CD4-positive, alpha-beta T cell treated with Interleukin-1 beta for 1 hour (primary cell): ENCODE results near the gene DCLK3.
A peak's percentile ranks its signal among the peaks of the same experiment; 100 is the strongest.

Experiments
- DNase-seq, 2 donors: peaks; one replicate each; pipeline ENCODE4 v3.0.0-alpha.2; 2020 to 2022

DCLK3 gene

DNA sequence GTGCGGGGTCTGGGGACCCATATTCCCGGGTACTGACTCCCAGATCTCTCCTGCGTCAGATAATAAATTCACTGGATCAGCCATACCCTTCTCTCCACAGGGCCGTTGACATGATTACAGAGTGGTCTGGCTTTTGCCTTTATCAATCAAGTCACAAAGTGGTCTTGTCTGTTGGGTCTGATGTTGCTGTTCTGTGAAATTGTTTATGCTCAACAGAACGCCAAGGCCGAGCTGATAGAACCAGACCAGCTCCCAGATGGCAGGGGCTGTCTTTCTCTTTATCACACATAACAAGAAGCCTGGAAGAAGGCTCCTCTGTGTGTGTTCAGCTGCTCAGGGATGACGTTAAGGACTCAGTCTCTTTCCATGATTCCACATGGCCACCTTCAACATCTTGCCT, 751 bp upstream of the DCLK3 start:
- DNase-seq: no peak

DNA sequence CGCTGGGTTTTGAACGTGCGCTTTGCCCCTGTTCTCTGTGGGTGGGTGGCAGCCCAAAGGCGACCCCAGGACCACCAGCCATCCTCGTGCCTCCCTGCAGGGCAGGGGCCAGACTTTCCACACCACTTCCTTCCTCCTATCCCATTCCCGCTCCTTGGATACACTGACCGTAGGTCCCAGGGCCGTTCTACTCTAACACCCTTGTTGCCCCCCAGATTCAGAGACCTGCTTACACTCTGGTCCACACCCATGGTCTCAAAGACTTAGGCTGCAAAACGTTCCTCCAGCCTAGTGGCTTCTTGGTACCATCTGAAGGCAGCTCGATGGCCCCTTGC, 318 bp upstream of the DCLK3 start:
- DNase-seq: no peak

DNA sequence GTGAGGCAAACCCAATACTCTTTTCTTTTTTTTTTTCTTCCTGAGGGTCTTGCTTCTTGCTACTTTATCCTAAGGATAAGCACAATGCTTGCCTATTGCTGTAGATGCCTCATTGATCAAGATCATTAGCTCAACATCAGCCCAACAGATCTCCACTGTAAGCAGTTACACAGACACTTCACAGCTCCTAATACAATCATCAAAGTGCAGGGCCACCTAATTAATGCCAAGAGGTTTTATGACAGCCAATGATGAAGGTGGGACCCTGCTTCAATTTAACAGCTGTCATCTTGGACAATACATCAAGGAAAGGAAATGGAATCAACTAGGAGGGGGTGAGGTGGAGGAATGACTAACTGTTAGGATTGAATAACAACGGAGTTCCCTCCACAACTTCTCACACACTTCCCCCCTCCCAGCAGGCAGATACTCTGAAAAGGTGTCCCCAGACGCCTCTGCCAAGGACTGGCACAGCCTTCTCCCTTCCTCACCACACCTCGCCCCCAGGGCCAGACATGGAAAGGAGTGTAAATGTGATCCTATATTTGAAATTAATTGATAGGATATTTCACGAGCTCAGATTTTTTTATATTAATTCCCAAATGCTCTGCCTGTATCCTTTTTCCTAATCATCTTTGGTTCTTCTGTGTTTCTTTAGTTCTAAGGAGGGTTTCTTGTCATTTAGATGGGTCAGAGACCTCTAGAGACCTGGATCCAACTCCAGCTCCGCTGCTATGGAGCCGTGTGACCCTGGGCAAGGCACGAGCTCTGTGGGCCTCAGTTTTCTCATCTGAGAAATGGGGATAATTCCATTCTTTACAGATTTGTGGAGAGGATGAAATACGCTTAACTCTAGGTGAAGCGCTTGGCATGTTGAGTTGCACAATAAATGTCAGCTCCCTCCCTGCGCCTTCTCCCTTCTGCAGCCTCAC, 1.2 kb downstream of the DCLK3 start:
- no peak for DNase-seq

DNA sequence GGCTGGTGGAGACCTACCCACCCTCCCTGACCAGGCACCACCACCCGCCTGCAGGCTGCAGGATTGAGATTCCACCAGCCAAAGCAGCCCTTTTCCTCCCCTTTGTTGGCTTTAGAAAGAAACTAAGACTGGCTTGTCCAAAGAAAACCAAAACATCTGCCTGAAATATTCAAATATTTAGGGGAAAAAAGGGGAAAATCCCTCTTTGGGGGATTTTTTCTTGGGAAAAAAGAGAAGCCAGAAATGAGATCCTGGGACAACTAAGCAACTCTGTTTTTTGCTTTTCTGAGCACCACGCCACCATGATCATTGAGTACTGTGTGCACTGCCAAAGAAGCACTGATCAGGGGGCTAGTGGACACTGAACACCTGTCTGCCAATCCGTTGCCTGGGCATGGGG, 2.6 kb downstream of the DCLK3 start:
- DNase-seq: no peak

DNA sequence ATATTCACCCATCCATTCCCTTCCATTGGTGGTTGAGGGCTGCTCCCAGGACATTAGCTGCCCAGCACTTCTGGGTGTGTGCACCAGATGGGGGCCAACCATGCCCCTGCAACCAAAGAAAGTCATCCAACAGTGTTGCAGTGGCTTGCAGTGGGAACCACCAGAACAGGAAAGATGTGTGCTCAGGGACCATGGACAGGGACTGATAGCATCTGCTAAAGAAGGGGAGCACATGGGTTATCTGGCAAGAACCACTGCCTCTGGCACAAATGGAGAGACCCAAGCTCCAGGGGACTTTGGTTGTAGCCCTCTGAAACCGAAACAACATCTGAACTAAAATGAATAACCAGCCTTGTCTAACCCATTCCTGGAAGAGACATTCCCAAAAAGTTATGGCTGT, 8.1 kb downstream of the DCLK3 start:
- no peak for DNase-seq

DNA sequence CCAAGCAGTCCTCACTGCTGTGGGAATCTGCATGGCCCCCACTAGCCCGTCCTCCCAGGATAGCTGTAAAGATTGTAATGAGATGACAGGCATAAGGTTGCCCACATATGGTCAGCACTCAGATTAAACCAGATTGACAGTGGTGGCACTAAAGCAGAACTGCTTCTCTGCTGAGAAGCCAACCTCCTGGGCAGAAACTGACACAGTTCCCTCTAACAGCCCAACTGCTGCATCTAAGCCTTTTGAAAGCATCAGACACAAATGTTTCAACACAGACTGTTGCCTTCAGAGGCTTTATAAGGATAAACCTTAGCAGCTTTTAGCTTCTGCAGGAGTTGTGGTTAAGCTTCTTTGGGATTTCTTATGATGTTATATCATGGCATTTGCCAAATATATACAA, 13.0 kb downstream of the DCLK3 start:
- no peak for DNase-seq

DNA sequence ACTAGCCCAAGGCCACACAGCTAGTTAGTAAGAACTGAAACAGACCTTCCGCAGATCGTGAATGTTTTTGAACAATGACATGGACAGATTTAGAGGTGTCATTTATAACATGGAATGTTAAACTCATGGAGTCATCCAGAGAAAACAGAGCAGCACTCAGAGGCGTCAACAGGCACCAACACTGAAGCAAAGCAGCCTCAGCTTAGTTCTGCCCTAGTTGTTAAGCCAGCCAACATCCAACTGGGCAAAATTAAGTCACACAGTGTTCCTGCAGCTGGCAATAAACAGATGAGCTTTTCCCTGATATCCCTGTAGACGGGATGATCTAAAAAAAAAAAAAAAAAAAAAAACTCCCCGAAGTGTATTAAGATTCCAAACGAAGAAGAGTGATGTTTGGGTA, 13.6 kb downstream of the DCLK3 start:
- DNase-seq: no peak

DNA sequence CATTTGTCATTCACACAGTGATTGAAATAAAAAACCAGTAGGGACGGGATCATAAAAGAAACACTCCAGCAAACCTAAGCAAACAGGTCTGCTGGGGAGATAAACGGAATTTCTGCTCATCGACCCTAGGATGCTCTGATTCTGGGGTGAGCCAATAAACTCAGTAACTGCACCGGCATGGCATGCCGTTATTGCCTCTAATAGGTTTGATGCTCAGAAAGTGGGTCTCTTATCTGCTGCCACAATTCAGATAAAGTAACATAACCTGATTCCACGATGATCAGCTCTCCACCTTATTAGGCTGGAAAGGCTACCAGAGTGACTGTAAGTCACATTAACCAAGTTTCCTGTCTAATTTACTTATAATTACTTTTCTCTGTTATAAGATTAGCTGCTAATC, 19.6 kb downstream of the DCLK3 start:
- DNase-seq: no peak

DNA sequence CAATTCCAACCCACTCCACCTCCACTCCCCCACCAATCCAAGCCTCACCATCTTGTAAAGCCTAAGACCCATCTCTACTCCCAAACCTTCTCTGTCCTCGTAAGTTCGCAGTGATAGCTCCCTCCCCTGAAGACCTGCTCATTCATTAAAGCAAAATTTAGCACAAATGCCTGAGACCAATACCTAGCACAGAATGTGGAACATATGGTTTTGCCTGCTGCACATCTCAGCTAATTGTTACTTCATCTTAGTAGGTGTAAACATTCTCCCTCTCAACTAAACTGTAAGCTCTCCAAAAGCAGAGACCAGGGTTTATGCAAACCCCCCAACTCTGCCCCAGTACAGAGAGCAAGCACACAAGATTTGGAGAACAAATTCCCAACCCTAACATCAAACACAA, 20.5 kb downstream of the DCLK3 start:
- no peak for DNase-seq

DNA sequence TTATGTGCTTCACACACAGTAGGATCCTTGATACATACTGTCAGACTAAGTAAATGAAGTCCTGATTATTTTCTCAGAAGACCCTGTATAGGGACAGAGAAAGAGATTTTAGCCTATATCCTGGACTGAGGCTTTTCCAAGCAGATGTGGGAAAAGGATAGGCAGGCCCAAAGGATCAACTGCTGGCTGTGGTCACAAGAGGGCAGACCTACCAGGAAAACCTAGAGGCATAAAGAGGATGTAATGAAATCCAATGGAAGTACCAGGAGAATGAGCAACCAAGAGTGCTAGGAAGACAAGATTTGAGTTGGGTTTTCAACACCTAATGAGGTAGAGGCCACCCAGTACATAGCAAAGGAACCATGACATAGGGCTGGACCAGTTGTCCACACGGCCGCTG, 23.1 kb downstream of the DCLK3 start:
- no peak for DNase-seq

DNA sequence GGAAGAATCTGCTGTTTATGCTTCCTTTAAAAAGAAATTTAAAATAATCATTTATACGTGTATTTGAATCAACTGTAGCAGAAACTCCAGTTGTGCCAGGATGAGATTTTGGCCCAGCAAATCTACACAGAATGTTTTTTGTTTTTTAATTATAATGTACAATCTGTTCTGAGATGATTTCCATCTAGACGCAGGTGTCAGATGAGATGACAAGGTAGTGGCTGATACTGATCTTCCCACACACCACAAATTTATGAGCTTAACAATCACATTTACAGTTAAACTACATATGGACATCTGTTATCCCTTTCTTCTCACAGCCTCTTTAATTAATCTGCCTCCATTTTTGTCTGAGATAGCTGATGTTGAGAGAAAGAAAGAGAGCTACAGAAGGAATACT, 23.6 kb downstream of the DCLK3 start:
- no peak for DNase-seq

DNA sequence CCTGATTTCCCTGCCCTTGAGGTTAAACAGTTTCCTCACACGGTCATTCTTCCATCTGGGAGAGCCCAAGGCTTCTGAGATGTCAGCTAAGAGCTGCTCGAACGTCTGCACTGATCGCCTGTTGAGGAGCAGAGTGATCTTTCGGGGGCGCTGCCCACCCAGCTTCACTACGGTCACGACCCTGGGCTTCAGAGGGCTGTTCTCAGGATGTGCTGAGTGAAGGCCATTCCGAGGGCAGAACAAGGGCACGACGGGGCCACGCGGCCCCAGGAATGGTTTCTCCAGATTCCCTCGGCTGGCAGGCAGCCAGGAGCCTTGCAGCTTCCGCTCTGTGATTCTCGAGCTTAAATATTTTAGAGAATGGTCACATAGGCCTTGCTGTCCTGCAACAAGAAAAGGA, 25.7 kb downstream of the DCLK3 start:
- no peak for DNase-seq

DNA sequence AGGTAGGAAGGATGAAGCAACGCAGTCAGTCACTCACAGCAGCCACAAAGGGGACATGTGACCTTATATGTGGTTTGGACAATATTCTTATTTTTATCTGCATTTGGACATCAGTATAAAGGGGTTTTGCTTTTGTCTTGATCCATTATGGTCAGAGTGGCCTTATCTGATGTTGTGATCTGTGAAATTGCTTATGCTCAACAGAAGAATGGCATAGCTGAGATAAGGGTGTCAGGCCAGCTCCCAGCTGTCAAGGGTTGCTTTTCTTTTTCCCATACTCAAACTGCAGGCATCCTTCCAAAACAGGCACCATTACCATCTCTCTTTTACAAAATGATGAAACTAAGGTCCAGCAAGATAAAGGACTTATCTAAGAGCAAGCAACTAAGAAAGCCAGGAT, 28.1 kb downstream of the DCLK3 start:
- DNase-seq: no peak

DNA sequence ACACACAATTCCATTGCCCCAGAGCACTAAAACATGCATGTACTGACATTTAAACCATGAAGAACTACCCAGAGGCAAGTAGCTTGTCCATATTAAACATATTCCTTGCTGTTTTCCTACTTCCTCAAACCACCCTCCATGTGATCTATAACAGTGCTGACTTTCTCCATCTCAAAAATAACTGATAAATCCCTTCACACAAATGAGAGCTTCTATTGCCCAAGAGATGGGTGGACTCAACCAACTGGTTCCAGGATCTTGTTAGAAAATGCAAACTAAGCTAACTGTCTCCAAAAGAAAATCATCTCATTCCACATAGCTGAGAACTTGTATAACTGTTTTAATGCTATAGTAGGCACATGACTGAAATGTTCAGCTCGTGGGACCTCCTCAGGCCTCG, 29.6 kb downstream of the DCLK3 start:
- DNase-seq: no peak

DNA sequence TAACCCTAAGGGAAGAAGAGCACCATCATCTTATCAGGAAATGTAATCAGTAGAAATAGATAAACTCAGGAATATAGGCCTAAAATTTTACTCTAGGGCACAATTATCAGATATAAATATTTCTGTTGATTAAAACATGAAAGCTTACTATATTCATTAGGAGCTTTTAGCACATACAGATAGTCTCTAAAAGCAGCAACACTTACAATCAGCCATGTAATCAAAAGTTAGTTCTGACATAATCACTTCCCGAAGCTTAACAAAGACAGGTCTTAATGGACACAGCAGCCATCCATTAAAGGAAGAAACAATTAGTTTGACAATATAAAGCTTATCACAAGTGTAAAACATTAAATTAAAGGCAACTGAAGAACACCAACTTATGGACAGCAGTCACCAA, 30.6 kb downstream of the DCLK3 start:
- DNase-seq: no peak

DNA sequence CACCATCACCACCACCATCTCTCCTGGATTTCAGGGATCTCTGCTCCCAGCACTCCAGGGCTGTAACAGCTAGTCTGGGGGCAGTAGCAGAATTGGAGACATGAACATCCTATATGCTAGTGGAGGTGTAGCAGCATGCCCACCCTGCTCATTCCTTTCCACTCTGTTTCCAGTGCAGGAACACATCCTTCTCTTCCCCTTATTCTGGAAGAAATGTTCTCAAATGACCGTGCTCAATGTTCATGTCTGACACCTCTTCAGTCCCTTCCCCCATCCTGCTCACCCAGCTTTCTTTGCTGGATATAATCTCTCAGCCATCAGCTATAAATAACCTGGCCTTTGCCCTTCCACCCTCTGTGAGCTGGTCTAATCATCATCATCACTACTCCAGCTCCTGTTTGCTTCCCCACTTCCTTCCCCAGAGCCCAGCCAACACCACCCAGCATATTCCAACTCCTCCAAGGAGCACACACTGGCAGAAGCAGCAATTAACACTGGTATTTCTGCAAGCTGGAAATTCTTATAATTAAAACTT, 31.1 kb downstream of the DCLK3 start:
- no peak for DNase-seq

DNA sequence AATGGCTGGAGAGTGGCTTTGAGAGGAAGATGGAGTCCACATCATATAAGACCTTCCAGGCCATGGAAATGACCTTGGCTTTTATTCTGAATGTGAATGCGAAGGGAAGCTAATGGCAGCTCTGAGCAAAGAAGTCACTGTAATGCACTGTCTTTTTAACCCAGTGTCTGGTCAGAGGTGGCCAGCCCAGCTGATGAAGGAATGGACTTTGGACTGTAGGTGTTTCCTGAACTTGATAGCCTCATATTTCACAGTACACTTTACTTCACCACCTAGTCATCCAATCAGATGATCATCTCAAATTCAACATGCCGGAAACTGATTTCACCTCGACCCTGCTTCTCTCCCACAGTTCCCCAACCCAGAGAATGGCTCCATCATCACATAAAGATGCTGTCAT, 33.4 kb downstream of the DCLK3 start:
- DNase-seq: no peak

DNA sequence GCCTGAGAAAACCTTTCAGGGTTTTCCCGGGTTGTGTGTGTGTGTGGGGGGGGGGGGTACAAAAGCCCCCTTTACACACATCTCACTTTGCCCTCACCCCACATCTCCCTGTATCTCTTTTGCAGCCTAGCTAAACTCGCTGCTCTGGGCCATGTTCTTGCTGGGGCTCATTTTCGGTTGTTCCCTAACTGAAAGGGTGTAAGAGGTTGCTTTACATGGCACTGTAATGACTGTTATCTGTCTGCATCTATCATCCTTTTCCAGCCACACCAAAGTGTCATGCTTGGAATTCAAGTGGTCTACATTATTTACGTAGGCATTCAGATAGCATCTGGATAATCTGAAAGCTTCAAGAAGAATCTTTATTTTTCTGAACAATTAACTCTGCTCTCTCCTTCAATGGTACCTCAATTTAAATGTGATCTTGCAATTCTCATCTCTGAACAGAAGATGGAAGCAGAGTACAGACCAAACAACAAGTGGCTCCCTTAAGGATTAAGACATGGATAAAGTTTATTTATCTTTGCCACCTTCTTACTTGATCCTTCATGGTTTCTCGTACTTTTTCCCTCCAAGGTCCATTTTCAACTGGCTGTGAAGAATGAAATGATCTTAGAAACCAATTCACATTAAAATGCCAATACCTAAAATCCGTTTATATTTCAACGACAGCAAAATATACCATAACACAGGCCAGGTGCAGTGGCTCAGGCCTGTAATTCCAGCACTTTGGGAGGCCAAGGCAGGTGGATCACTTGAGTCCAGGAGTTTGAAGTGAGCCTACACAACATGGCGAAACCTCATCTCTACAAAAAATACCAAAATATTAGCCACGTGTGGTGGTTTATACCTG, 34.9 kb downstream of the DCLK3 start:
- DNase-seq: peak in 1 of 2 donors; percentile 37

DNA sequence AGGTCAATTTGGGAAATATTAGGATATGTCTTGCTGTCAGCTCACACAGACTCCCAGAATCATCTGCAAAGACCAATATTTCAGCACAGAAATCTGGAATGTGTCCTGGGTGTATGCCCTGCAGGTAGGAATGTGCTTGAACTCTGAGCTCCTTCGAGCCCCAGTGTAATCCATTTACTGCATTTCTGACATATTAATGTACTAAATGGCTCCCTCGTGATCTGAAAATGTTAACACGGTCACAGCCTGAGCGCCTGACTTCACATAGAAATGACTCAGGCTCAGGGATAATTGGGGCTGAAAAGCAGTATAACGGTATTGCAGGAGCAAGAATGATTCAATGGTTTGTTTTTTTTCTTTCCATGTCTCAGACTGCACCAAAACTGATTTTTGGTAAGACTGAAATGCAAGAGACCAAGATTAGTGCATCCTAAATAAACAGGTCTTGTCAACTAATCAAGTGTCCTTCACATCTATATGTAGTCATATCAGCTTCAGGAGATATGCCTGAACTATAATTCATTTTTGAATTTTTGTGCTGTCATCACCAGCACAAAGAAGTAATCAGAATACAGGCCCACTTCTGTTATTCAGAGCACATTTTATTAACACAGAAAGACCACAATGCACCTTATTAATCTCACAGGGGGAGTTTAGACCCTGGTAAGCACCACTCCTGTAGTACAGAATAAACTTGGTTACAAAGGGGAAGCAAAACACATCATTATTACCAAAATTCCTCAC, 49.8 kb downstream of the DCLK3 start:
- no peak for DNase-seq

DNA sequence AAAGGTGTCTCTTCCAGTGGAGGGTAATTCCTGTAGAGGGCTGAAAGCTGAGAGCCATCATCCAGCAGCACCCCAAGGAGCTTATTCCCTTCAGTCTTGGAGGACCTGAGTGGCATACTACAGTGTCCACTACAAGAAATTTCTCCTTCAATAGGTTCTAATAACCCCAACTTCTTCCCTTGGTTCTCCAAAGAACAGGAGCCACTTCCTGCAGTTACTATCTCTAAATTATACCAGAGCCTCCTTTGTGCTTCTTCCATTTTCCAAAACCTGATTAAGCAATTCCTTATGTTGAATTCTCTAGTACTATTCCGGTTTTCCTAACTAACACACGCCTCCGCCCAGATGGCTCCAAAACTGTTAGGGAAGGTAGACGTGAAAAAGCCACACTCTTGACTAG, 50.4 kb downstream of the DCLK3 start:
- DNase-seq: no peak

DNA sequence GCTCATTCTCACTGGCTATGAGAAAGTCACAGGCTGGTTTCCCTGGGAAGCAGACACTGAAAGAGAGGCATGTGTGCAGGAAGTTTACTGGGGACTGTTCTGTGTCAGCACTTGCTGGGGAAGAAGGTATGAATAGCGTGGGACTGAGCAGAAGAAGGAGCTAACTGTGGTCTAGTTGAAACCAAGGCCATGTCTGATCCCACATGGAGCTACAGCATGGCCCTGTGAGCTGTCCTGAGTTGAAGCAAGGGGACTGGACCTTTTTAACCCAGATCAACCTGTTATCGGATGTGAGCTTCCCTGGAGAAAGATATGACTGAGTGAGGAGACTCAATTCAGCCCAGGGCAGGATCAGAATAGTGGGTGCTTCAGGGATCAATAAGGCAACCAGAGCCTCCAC, 53.7 kb downstream of the DCLK3 start:
- DNase-seq: no peak

DNA sequence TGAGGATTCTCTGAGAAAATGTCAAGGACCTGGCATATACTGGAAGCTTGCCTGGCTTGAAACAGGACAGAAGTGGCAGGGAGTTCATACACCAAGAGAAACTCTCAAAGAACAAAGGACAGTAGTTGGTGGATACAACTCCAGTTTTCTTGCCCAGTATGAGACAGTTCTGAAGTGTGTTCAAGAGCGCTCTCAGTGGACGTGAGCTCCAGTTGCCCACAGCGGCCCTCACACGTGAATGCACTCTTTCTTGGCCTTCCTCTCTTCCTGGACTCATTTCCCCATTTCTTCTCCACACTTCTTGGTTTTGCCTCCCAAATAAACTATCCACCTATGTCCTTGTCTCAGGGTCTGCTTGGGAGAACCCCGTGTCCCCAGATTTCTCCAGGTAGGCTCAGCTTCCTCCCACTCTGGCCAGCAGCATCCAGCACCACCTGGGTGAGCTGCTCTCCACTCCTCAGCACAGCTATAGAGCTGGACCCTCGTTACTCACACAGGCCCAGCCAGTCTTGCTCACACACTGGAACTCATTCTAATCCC, 54.5 kb downstream of the DCLK3 start:
- no peak for DNase-seq

DNA sequence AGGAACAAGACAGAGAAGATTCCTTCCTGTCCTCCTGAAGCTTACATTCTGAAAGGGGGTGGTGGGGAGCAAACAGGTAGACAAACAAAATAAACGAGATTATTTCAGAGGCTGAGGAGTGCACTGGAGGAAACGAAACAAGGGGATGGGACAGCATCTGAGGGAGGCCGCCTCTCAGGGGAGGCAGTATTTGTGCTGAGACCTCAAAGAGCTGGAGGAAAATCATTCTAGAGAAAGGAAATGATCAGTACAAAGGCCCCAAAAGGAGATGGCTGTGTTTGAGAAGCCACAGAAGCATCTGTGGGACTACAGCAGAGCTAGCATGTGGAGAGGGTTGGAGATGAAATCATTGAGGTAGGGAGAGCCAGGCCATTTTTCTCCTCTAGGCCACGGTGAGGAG, 55.1 kb downstream of the DCLK3 start:
- no peak for DNase-seq
